ENCODE data around the gene FSD2.
"Not testable (repeated sequence)": the region's sequence is repeated elsewhere in the genome, so short reads cannot be mapped to it uniquely, and the experiment has no call there.

Gene FSD2

GRCh38 chr15:82839136-82839535 is 33.3 kb upstream of the FSD2 start:
- no peak for DNase-seq
- no peak for TF ChIP-seq GATA1 (IDR thresholded peaks at IDR 0.05; ENCODE audit: low read depth, low read length)

- DNase-seq = peak; percentile 7 to 19
- no peak for TF ChIP-seq GATA1 (IDR thresholded peaks at IDR 0.05; ENCODE audit: low read depth, low read length)
- no peak for TF ChIP-seq POLR2A (IDR thresholded peaks at IDR 0.05; ENCODE audit: low read length)
These were observed 32.3 kb upstream of the FSD2 start for GRCh38 chr15:82838096-82838735.

- no peak for DNase-seq
- TF ChIP-seq GATA1 (IDR thresholded peaks at IDR 0.05; ENCODE audit: low read depth, low read length) (no peak), POLR2A (IDR thresholded peaks at IDR 0.05; ENCODE audit: low read length) (no peak)
These were observed 29.6 kb upstream of the FSD2 start for GRCh38 chr15:82835391-82835917.

- TF ChIP-seq POLR2A (IDR thresholded peaks at IDR 0.05; ENCODE audit: low read length) = no peak
- TF ChIP-seq GATA1 (IDR thresholded peaks at IDR 0.05; ENCODE audit: low read depth, low read length) = no peak
- DNase-seq = no peak
These were observed 27.5 kb upstream of the FSD2 start for GRCh38 chr15:82833362-82833682.

GRCh38 chr15:82832601-82833361 is 26.9 kb upstream of the FSD2 start:
- peak in 1 of 2 experiments; percentile 11 for DNase-seq
- no peak for TF ChIP-seq GATA1 (IDR thresholded peaks at IDR 0.05; ENCODE audit: low read depth, low read length)
- TF ChIP-seq POLR2A (IDR thresholded peaks at IDR 0.05; ENCODE audit: low read length) = no peak

GRCh38 chr15:82831894-82832600 is 26.2 kb upstream of the FSD2 start:
- TF ChIP-seq POLR2A (IDR thresholded peaks at IDR 0.05; ENCODE audit: low read length) (no peak), GATA1 (IDR thresholded peaks at IDR 0.05; ENCODE audit: low read depth, low read length) (no peak)

GRCh38 chr15:82830427-82831173 is 24.7 kb upstream of the FSD2 start:
- no peak for DNase-seq
- TF ChIP-seq GATA1 (IDR thresholded peaks at IDR 0.05; ENCODE audit: low read depth, low read length) (no peak), POLR2A (IDR thresholded peaks at IDR 0.05; ENCODE audit: low read length) (no peak)

More at GRCh38 chr15:82831894-82832600, 26.2 kb upstream of the FSD2 start:
- no peak for DNase-seq

- TF ChIP-seq POLR2A (IDR thresholded peaks at IDR 0.05; ENCODE audit: low read length) (no peak), GATA1 (IDR thresholded peaks at IDR 0.05; ENCODE audit: low read depth, low read length) (no peak)
- no peak for DNase-seq
These were observed 23.4 kb upstream of the FSD2 start for GRCh38 chr15:82829234-82829633.

- no peak for TF ChIP-seq GATA1 (IDR thresholded peaks at IDR 0.05; ENCODE audit: low read depth, low read length)
- no peak for DNase-seq
These were observed 22.2 kb upstream of the FSD2 start for GRCh38 chr15:82828075-82828474.

GRCh38 chr15:82823049-82823448 is 17.2 kb upstream of the FSD2 start:
- no peak for DNase-seq
- TF ChIP-seq POLR2A (IDR thresholded peaks at IDR 0.05; ENCODE audit: low read length) (no peak), GATA1 (IDR thresholded peaks at IDR 0.05; ENCODE audit: low read depth, low read length) (no peak)

GRCh38 chr15:82821851-82822250 is 16.0 kb upstream of the FSD2 start:
- DNase-seq = not testable (repeated sequence)

GRCh38 chr15:82821396-82821795 is 15.5 kb upstream of the FSD2 start:
- DNase-seq = not testable (repeated sequence)

- TF ChIP-seq GATA1 (IDR thresholded peaks at IDR 0.05; ENCODE audit: low read depth, low read length) (no peak), POLR2A (IDR thresholded peaks at IDR 0.05; ENCODE audit: low read length) (no peak)
These were observed 14.3 kb upstream of the FSD2 start for GRCh38 chr15:82820128-82820527.

GRCh38 chr15:82812994-82813393 is 7.1 kb upstream of the FSD2 start:
- DNase-seq = peak; percentile 6 to 10
- no peak for TF ChIP-seq GATA1 (IDR thresholded peaks at IDR 0.05; ENCODE audit: low read depth, low read length)
- TF ChIP-seq POLR2A (IDR thresholded peaks at IDR 0.05; ENCODE audit: low read length) = no peak

More at GRCh38 chr15:82820128-82820527, 14.3 kb upstream of the FSD2 start:
- no peak for DNase-seq
